GM04503 (cell line): ENCODE results near the gene DIP2C.
"Not testable (repeated sequence)": the region's sequence is repeated elsewhere in the genome, so short reads cannot be mapped to it uniquely, and the experiment has no call there.

Experiments
- DNase-seq: peaks from one replicate; pipeline ENCODE4 v3.0.0-alpha.2; 2012; ENCODE audit warnings: low read depth

The DIP2C gene

GRCh38 chr10:657816-658350, 31.6 kb downstream of the DIP2C start:
- not testable (repeated sequence) for DNase-seq

GRCh38 chr10:656883-657282, 32.6 kb downstream of the DIP2C start:
- DNase-seq: no peak

GRCh38 chr10:655184-655583, 34.3 kb downstream of the DIP2C start:
- DNase-seq: no peak

GRCh38 chr10:654647-654996, 34.8 kb downstream of the DIP2C start:
- DNase-seq: no peak

- DNase-seq: no peak
These were observed 35.3 kb downstream of the DIP2C start for GRCh38 chr10:653991-654646.

- not testable (repeated sequence) for DNase-seq
These were observed 36.5 kb downstream of the DIP2C start for GRCh38 chr10:652832-653459.

GRCh38 chr10:652233-652632, 37.2 kb downstream of the DIP2C start:
- no peak for DNase-seq

GRCh38 chr10:651692-652091, 37.8 kb downstream of the DIP2C start:
- DNase-seq: no peak

- peak; percentile 11 for DNase-seq
These were observed 38.4 kb downstream of the DIP2C start for GRCh38 chr10:650886-651615.

- no peak for DNase-seq
These were observed 39.0 kb downstream of the DIP2C start for GRCh38 chr10:650441-650851.

GRCh38 chr10:649798-650440, 39.5 kb downstream of the DIP2C start:
- no peak for DNase-seq

GRCh38 chr10:649445-649797, 40.0 kb downstream of the DIP2C start:
- DNase-seq: no peak

GRCh38 chr10:647019-647418, 42.4 kb downstream of the DIP2C start:
- DNase-seq: not testable (repeated sequence)

GRCh38 chr10:646118-646524, 43.3 kb downstream of the DIP2C start:
- DNase-seq: no peak

GRCh38 chr10:644943-645334, 44.5 kb downstream of the DIP2C start:
- DNase-seq: no peak

GRCh38 chr10:644076-644942, 45.2 kb downstream of the DIP2C start:
- no peak for DNase-seq

GRCh38 chr10:642186-642890, 47.1 kb downstream of the DIP2C start:
- DNase-seq: no peak

GRCh38 chr10:641149-642010, 48.1 kb downstream of the DIP2C start:
- DNase-seq: no peak

GRCh38 chr10:640673-641045, 48.8 kb downstream of the DIP2C start:
- DNase-seq: no peak
